ENCODE results near the gene RRAS2.
A peak's percentile ranks its signal among the peaks of the same experiment; 100 is the strongest.

RRAS2 gene

GRCh38 chr11:14331476-14332136 lies 27.4 kb downstream of the RRAS2 start:
- no peak for TF ChIP-seq CTCF (conservative IDR thresholded peaks at IDR 0.05; ENCODE audit: low read depth, low read length)
- DNase-seq (ENCODE audit: low read depth), result no peak
- no peak overlapping the region for H3K4me3 ChIP-seq (ENCODE audit: low read depth, low read length)

- no peak for DNase-seq (ENCODE audit: low read depth)
- H3K4me3 ChIP-seq (ENCODE audit: low read depth, low read length), result no peak overlapping the region
These were observed 28.1 kb downstream of the RRAS2 start for GRCh38 chr11:14330881-14331280.

GRCh38 chr11:14329702-14330101 lies 29.3 kb downstream of the RRAS2 start:
- TF ChIP-seq CTCF (conservative IDR thresholded peaks at IDR 0.05; ENCODE audit: low read depth, low read length), result no peak
- no peak for DNase-seq (ENCODE audit: low read depth)
- H3K4me3 ChIP-seq (ENCODE audit: low read depth, low read length), result no peak overlapping the region

More at GRCh38 chr11:14330881-14331280, 28.1 kb downstream of the RRAS2 start:
- TF ChIP-seq CTCF (conservative IDR thresholded peaks at IDR 0.05; ENCODE audit: low read depth, low read length), result no peak

DNA sequence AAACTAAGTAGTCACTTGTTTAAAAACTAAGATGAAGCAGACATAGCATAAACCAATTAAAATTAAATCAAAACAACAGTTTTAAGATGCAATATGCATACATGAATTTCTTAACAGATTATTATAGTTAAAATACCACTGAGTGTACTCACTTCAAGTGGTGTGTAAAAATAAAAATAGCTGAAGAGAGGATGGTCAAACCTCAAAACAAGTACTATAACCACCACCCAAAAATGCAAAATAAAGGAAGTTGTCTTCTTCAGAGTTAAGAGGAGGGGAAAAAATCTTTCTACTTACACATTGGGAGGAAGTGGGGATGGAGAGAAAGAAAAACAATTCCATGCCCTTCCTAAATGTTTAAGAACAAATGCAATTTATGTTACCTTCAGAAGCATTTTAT lies 31.9 kb downstream of the RRAS2 start:
- TF ChIP-seq CTCF (conservative IDR thresholded peaks at IDR 0.05; ENCODE audit: low read depth, low read length), result no peak
- no peak overlapping the region for H3K4me3 ChIP-seq (ENCODE audit: low read depth, low read length)
- DNase-seq (ENCODE audit: low read depth), result no peak

GRCh38 chr11:14323118-14323676 lies 35.8 kb downstream of the RRAS2 start:
- TF ChIP-seq CTCF (conservative IDR thresholded peaks at IDR 0.05; ENCODE audit: low read depth, low read length), result no peak
- no peak for DNase-seq (ENCODE audit: low read depth)
- H3K4me3 ChIP-seq (ENCODE audit: low read depth, low read length), result no peak overlapping the region

GRCh38 chr11:14322510-14322909 lies 36.5 kb downstream of the RRAS2 start:
- TF ChIP-seq CTCF (conservative IDR thresholded peaks at IDR 0.05; ENCODE audit: low read depth, low read length), result no peak
- no peak for DNase-seq (ENCODE audit: low read depth)
- H3K4me3 ChIP-seq (ENCODE audit: low read depth, low read length), result no peak overlapping the region

DNA sequence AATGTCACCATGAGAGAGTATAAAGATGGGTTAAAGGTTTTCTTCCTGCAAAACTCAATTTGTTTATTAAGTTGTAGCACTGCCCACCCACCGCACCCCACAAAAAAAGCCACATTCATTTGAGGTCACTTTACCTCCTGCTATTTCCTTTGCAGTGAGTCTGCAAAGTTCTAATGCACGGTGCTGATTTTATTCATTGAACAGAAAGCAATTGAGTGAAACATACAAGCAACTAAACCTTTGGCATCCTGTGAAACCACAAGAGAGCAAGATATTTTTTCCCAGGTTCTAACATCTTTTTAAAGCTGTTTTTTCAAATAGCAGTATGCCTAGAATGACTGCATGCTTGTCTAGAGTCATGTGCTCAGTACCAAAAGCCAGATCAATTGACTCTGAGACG lies 39.0 kb downstream of the RRAS2 start:
- DNase-seq (ENCODE audit: low read depth), result peak; percentile 89
- TF ChIP-seq CTCF (conservative IDR thresholded peaks at IDR 0.05; ENCODE audit: low read depth, low read length), result no peak
- no peak overlapping the region for H3K4me3 ChIP-seq (ENCODE audit: low read depth, low read length)
